NOMO-1 treated with dmso at 0.1 percent for 144 hours (cell line): ENCODE data around the gene ARHGEF7.

Experiments used
- DNase-seq: peaks from one replicate; lab custom pipeline; 2025; ENCODE audit not compliant: unreplicated experiment; lab: John Stamatoyannopoulos, UW

ARHGEF7 gene

DNA sequence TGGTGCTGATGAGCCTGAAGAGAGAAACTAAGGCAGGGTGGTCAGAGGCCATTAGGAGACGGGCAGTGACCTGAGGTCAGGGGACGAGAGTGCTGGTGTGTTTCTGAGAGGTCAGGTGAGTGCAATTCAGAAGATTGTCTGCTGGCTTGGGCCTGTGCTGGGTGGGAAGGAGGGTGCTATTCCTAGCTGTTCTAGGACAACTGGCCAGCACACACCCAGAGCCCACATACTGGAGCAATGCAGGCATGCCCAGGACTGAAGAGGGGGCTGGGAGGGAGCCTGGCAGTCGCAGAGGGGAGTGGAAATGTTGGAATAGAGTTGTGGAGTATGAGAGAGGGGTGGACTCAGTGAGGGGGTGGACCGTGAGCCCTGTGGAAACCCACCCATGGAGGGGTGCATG is 16.5 kb downstream of the ARHGEF7 start:
- DNase-seq, result no peak

GRCh38 chr13:111132948-111133347 is 17.8 kb downstream of the ARHGEF7 start:
- DNase-seq, result no peak

DNA sequence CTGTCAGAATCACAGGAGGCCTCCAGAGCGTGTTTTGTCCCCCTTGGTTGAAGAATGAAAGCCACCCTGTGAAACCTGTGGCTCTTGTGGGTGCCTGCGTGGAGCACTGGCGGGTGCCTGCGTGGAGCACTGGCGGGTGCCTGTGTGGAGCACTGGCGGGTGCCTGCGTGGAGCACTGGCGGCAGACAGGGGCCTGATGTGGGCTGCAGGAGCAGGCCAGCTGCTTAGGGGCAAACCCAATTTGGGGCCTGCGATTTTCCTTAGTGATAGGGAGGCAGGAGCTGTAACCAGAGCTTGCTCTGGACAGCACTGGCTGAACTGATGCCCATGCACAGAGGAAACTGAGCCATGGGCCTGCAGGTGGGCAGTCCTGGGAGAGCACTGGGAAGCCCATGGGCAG is 24.3 kb downstream of the ARHGEF7 start:
- DNase-seq, result no peak

DNA sequence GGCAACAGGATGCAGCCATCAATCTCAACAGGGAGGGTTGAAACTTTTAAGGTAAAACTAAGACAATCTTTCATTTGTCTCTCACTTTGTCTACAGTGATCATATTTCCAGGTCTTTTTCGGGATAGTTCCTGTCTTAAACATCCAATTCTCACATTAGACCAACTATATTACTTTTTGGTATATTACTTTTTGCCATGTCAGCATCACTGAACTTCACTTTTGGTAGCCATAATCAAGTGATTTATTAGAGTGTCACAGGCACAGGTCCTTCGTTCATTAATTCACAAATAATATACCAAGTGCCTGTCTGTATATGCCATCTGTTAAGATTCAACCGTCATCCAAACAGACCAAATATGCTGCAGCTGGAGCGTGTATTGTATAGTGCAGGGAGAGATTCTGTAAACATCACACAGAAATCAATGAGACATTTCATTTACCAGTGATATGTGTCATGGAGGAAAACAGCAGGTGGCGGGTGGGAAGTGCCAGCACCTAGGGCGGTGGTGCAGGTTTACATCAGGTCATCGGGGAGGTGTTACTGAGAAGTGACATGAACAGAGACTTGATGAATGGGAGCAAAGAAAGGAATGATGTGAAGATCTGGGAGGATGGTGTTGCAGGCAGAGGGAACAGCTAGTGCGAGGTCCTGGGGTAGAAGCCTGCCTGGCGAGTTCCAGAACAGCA is 24.9 kb downstream of the ARHGEF7 start:
- DNase-seq, result no peak

- no peak for DNase-seq
Observed at GRCh38 chr13:111140562-111141105, 25.5 kb downstream of the ARHGEF7 start.

DNA sequence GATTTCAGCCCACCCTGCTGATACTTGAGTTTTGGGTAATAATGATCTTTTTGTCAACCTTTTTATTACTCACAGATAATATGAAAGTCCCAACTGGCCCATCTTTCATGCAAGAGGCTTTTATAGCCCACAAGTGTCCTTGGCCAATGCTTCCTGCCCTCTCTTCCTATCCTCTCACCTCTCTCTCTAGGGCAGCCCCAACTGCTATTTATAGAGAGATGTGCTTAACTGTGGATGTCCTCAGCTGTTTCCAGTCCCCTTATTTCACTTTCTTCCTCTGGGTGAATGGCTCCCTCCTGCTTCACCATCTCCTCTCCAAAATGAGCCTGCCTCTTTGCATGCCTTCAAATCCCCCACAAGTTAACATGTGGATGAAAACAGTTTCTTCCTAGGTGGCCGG is 27.4 kb downstream of the ARHGEF7 start:
- no peak for DNase-seq

DNA sequence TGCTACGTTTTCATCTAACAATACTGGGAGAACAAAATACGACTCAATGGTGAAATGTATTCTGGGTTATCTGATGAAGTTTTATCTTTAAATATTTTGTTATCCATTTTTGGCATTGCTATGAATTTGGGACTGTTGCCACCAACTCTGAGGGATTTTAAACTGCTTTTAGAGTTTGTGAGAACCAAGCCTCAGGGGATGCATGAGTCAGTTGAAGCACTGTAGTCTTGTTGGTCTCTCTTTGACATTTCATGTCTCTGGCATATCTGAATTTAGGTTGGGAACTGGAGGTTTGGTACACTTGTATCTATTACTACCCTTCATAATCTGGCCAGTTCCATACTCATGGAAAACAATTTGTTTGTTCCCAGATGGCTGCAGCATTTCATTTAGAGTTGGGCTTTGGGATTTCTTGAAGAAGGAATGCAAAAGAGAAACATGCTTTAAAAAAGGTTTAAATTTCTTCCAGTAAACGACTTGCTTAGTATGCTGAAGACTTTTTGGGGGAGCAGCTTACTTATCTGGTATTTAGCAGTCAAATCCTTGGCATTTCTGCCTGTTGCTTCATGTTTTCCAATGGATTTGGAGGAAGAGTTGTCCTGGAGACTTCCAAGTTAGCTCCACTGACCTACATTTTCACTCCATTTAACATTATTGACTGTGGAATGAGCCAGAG is 28.9 kb downstream of the ARHGEF7 start:
- DNase-seq, result no peak

GRCh38 chr13:111145071-111145470 is 30.0 kb downstream of the ARHGEF7 start:
- DNase-seq, result no peak

DNA sequence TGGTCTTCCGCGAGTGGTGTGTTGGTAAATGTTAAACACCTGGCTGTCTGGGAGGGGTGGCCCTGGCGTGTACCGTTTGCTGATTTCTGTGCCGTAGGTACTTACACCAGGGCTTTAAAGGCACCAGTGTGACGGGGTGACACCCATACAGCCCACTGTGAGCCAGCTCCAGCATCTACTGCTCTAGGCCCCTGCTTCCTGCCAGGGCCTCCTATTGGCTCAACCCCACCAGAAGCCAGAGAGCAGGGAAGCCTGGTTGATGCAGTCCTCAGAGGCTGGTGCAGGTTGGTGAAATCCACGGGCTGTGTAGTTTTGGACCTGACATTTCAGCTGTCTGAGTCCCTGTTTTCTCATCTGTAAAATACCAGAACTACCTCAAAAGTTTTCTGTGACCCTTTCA is 30.4 kb downstream of the ARHGEF7 start:
- DNase-seq, result no peak

DNA sequence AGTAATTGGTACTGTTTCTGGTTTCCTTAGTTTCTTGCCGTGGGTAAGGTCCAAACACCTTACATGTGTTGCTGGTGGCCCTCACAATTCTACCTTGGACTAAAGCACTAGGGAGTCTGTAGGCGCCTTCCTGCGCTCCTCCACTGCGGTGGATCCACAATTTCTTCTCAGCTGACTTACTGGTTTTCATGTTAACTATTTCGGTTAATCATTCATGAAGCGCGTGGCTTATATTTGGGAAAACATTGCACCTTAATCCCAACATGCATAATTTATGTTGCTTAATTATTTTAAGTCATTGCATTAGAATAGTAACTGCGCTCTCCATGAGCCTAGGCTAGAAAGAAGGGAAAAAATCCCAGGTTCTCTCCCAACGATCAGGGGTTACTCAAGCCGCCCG is 37.7 kb downstream of the ARHGEF7 start:
- DNase-seq, result no peak

DNA sequence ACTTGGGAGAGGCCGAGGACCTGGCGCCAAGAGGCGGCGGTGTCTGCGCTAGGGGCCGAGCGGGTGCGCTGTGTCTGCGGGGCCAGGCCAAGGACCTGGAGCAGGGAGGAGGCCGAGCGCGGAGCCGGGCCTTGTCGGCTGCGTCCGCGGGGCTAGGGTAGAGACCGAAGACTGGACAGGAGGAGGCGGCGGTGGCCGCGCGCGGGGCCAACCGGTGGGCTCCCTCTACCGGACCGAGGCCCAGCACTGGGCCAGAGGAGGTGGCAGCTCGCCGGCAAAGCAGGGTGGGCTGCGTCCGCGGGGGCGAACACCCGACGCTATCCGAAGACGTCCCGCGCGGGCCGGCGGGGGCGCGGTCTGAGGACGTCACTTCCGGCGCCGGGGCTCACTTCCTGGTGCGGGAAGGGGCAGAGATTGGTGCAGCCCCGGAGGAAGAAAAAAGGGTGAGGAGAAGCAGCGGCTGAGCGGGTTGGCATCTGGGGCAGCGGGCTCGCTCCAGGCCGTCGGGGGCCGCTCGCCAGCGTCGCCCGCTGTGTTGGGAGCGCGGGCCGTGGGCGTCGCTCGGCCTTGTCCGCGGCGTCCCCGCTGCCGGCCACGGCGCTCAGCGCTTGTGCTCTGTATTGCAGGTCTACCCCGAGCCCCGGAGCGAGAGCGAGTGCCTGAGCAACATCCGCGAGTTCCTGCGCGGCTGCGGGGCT is 38.3 kb downstream of the ARHGEF7 start:
- DNase-seq, result peak; percentile 76

DNA sequence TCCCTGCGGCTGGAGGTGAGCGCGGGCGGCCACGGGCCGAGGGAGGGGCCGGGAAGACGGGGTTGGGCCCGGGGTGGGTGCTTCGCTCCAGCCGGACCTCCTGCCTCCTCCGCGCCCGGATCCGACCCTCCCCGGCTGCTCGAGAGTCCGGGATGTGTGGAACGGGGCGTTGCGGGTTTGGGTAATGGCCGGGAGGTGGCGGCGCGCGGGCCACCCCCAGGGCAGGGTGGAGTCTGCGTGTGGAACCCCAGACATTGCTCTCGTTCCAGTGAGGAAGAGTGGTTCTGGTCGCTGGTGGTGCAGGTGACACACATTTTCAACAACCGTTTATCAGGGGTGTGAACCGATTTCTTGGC is 38.8 kb downstream of the ARHGEF7 start:
- DNase-seq, result no peak

- no peak for DNase-seq
Observed at GRCh38 chr13:111156421-111156820, 41.3 kb downstream of the ARHGEF7 start.

GRCh38 chr13:111158136-111158805 is 43.2 kb downstream of the ARHGEF7 start:
- no peak for DNase-seq

DNA sequence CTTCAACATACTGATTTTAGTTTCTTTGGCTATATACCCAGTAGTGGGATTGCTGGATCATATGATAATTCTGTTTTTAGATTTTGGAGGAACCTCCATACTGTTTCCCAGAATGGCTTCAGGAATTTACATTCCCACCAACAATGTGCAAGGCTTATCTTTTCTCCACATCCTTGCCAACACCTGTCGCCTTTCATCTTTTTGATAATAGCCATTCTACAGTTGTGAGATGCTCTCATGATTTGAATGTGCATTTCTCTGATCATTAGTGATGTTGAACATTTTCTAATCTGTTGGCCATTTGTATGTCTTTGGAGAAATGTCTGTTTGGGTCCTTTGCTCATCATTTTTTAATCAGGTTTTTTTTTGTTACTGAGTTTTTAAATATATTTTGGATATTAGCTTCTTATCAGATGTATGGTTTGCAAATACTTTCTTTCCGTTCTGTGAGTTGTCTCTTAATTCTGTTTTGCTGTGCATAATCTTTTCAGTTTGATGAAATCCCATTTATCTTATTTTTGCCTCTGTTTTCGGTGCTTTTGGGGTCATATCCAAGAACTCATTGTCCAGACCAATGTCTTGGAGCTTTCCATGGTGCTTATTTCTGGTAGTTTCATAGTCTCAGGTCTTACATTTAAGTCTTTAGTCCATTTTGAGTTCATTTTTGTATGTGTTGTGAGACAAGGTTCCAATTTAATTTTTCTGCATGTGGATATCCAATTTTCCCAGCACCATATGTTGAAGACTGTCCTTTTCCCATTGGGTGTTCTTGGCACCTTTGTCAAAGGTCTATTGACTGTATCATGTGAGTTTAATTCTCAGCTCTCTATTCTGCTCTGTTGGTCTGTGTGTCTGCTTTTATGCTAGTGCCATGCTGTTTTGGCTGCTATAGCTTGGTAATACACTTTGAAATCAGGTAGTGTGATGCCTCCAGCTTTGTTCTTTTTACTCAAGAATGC is 44.5 kb downstream of the ARHGEF7 start:
- DNase-seq, result no peak

- no peak for DNase-seq
Observed at GRCh38 chr13:111160648-111161047, 45.5 kb downstream of the ARHGEF7 start.

DNA sequence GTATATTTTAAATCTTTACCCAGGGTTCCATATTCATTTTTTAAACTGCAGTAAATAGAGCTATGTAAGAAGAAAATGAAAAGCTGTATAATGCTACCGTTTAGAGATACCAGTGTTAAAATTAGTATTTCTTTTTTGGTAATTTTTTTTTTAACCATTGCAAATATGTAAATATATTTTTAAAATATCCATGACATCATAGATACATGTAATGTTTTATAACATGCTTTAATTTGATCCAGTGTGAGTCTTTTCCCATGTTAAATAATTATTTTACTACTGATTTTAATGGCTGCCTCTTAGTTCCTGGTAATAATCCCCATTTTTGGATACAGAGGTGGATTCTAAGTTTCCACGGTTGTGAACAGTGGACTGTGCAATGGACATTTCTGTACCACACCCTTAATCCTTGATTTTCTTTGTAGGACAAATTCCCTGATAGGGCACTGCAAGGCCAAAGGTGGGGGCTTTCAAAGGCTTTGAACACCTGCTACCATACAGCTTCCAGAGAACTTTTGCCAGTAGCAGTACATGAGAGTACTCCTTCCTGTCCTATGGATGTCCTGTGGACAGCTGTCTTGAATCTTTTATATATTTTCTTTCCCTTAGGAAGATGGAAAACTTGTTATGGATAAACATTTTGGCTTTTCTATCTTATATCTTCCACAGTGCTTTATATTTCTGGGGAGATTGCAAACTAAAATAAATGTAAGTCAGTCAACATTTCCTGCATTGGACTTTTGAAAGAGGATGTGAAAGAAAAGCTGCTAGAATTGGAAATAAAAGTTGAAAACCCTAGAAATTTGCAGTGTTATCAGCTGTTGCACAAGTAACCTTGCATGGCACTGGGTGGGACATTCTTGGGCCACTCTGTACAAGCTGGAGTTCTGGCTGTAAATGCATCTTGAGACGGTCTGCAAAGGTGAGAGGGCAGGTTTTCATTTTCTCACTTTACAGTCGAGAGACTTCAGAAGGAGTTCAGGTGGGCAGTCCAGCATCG is 46.8 kb downstream of the ARHGEF7 start:
- DNase-seq, result peak; percentile 4

DNA sequence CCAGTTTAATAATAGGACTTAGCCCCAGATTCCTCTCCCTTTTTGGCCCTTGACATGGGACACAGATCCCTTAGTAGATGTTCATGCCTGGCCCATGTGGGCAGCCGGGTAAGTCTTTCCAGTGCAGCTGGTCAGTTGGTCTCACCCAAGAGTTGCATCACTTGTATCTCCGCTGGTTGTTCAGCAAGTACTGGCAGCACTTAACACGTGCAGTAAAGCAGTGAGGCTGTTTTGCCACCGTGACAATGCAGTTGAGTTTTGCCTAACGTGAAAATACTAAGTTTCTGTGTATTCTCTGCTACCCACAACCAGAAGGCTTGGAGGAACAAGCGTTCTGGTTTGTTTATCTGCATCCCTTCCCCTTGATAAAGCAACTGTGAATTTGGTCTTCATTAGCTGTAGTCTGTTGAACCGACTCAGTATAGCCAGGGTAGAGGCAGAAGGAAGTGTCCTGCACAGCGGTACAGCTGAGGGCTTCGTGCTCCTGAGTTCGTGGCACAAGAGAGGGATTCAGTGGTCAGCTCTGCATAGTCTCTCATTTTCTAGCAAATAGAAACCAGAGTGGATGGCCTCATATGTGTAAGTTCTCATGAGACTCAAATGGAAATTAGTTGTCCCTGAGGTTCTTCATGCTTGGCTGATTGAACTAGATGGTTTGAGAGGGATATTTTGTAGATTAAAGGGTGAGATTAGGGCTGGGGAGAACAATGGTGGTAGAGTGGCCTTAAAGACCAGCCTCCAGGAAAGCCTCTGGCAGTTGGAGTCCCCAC is 50.3 kb downstream of the ARHGEF7 start:
- DNase-seq, result no peak
